H9 (cell line): Measurements from ENCODE around the gene MALSU1. TPM values are rescaled to one million over a fixed set of nuclear protein-coding genes. Genes with fewer than 3 reads are reported as not detected.

Experiments used
- DNase-seq: peaks from one replicate; pipeline ENCODE4 v3.0.0-alpha.2; 2017
- H2AFZ ChIP-seq: one replicate; pipeline ENCODE4 v1.6.1; 2013; ENCODE audit warnings: mild to moderate bottlenecking, low read length, control low read depth, moderate library complexity
- H2AK5ac ChIP-seq: 2 replicates; pipeline ENCODE4 v1.6.1; 2013; ENCODE audit warnings: low read length, control low read depth, mixed read lengths; ENCODE audit not compliant: insufficient read length
- H2BK120ac ChIP-seq: one replicate; pipeline ENCODE4 v1.6.1; 2013; ENCODE audit warnings: low read depth, mild to moderate bottlenecking, low read length, control low read depth, inconsistent platforms; ENCODE audit not compliant: poor library complexity, severe bottlenecking
- H2BK12ac ChIP-seq: 2 replicates; pipeline ENCODE4 v1.6.1; 2013; ENCODE audit warnings: low read length, control low read depth, mixed read lengths, low read depth; ENCODE audit not compliant: insufficient read length
- H2BK15ac ChIP-seq: 2 replicates; pipeline ENCODE4 v1.6.1; 2013; ENCODE audit warnings: low read depth, low read length, control low read depth
- H2BK20ac ChIP-seq: one replicate; pipeline ENCODE4 v1.6.1; 2013; ENCODE audit warnings: low read depth, mild to moderate bottlenecking, low read length, control low read depth, inconsistent platforms; ENCODE audit not compliant: poor library complexity, severe bottlenecking
- H2BK5ac ChIP-seq: 2 replicates; pipeline ENCODE4 v1.6.1; 2013; ENCODE audit warnings: low read length, control low read depth, mixed read lengths; ENCODE audit not compliant: insufficient read length
- H3K14ac ChIP-seq: 2 replicates; pipeline ENCODE4 v1.6.1; 2013; ENCODE audit warnings: low read length, control low read depth; ENCODE audit not compliant: insufficient read depth
- H3K18ac ChIP-seq: 2 replicates; pipeline ENCODE4 v1.6.1; 2013; ENCODE audit warnings: low read depth, mild to moderate bottlenecking, mixed read lengths, low read length, control low read depth; ENCODE audit not compliant: insufficient read length
- H3K23ac ChIP-seq: 2 replicates; pipeline ENCODE4 v1.6.1; 2013; ENCODE audit warnings: low read length, control low read depth, mixed read lengths, low read depth; ENCODE audit not compliant: insufficient read length
- H3K23me2 ChIP-seq: 2 replicates; pipeline ENCODE4 v1.6.1; 2013; ENCODE audit warnings: low read depth, mild to moderate bottlenecking, mixed read lengths, low read length, control low read depth; ENCODE audit not compliant: insufficient read length, poor library complexity, severe bottlenecking
- H3K27ac ChIP-seq: 2 replicates; pipeline ENCODE4 v1.5.1; 2013; ENCODE audit warnings: low read length, control low read depth, mixed read lengths, low read depth; ENCODE audit not compliant: insufficient read length
- H3K27me3 ChIP-seq: 2 replicates; pipeline ENCODE4 v1.6.1; 2013; ENCODE audit warnings: low read length, control low read depth, inconsistent platforms; ENCODE audit not compliant: insufficient read depth
- H3K4ac ChIP-seq: 2 replicates; pipeline ENCODE4 v1.6.1; 2013; ENCODE audit warnings: low read depth, mild to moderate bottlenecking, control low read depth, inconsistent platforms, low read length, moderate library complexity
- H3K4me1 ChIP-seq: 2 replicates; pipeline ENCODE4 v1.6.1; 2013; ENCODE audit warnings: low read length, control low read depth, inconsistent platforms; ENCODE audit not compliant: insufficient read depth
- H3K4me2 ChIP-seq: 2 replicates; pipeline ENCODE4 v1.6.1; 2013; ENCODE audit warnings: low read length, control low read depth, mixed read lengths; ENCODE audit not compliant: insufficient read length, insufficient read depth
- H3K56ac ChIP-seq: 2 replicates; pipeline ENCODE4 v1.6.1; 2013; ENCODE audit warnings: low read depth, mild to moderate bottlenecking, mixed read lengths, low read length, control low read depth; ENCODE audit not compliant: insufficient read length
- H3K79me1 ChIP-seq: 2 replicates; pipeline ENCODE4 v1.6.1; 2013; ENCODE audit warnings: low read depth, mild to moderate bottlenecking, moderate library complexity, low read length, control low read depth, inconsistent platforms; ENCODE audit not compliant: insufficient read depth, poor library complexity, severe bottlenecking
- H3K79me2 ChIP-seq: 2 replicates; pipeline ENCODE4 v1.6.1; 2013; ENCODE audit warnings: low read length, control low read depth, inconsistent platforms; ENCODE audit not compliant: insufficient read depth
- H3K9ac ChIP-seq: 2 replicates; pipeline ENCODE4 v1.6.1; 2013; ENCODE audit warnings: low read length, control low read depth, mixed read lengths; ENCODE audit not compliant: insufficient read length; ENCODE audit errors: extremely low read depth
- H3K9me3 ChIP-seq: one replicate; pipeline ENCODE4 v1.6.1; 2013; ENCODE audit warnings: low read depth, low read length, inconsistent platforms; ENCODE audit not compliant: control insufficient read depth
- H3T11ph ChIP-seq: one replicate; pipeline ENCODE4 v1.6.1; 2013; ENCODE audit warnings: mild to moderate bottlenecking, low read length, control low read depth, inconsistent platforms
- H4K20me1 ChIP-seq: one replicate; pipeline ENCODE4 v1.6.1; 2013; ENCODE audit not compliant: control insufficient read depth, insufficient read length, insufficient read depth
- H4K5ac ChIP-seq: 2 replicates; pipeline ENCODE4 v1.6.1; 2013; ENCODE audit warnings: low read depth, mild to moderate bottlenecking, mixed read lengths, low read length, control low read depth; ENCODE audit not compliant: insufficient read length
- H4K8ac ChIP-seq: replicated peaks from 2 replicates; pipeline ENCODE4 v1.6.1; 2013; ENCODE audit warnings: low read length, control low read depth, mixed read lengths, low read depth; ENCODE audit not compliant: insufficient read length
- H4K91ac ChIP-seq: 2 replicates; pipeline ENCODE4 v1.6.1; 2013; ENCODE audit warnings: low read depth, mild to moderate bottlenecking, moderate library complexity, mixed read lengths, low read length, control low read depth; ENCODE audit not compliant: insufficient read length
- H3K27ac Mint-ChIP-seq, 3 experiments: 2 replicates in 2 of 3; 3 replicates in 1 of 3; pipeline ENCODE4 v1.8.0; 2020 to 2021; ENCODE audit warnings: mixed read lengths in 3 of 3, mild to moderate bottlenecking in 1 of 3, moderate library complexity in 1 of 3
- H3K27me3 Mint-ChIP-seq: 2 replicates; pipeline ENCODE4 v1.8.0; 2021; ENCODE audit warnings: low read depth, mild to moderate bottlenecking, moderate library complexity, mixed read lengths
- H3K36me3 Mint-ChIP-seq, 3 experiments: 2 replicates in 2 of 3; 3 replicates in 1 of 3; pipeline ENCODE4 v1.8.0; 2020 to 2021; ENCODE audit warnings: low read depth in 3 of 3, mixed read lengths in 3 of 3; ENCODE audit not compliant: insufficient read depth in 1 of 3
- H3K4me1 Mint-ChIP-seq, 2 experiments: 2 replicates each; pipeline ENCODE4 v1.8.0; 2020; ENCODE audit warnings: mixed read lengths in 2 of 2
- H3K4me3 Mint-ChIP-seq, 2 experiments: 2 replicates in 1 of 2; 3 replicates in 1 of 2; pipeline ENCODE4 v1.8.0; 2020 to 2021; ENCODE audit warnings: mild to moderate bottlenecking in 2 of 2, mixed read lengths in 2 of 2, moderate library complexity in 1 of 2
- H3K9me3 Mint-ChIP-seq, 2 experiments: 2 replicates in 1 of 2; 3 replicates in 1 of 2; pipeline ENCODE4 v1.8.0; 2020; ENCODE audit warnings: mild to moderate bottlenecking in 2 of 2, mixed read lengths in 2 of 2, moderate library complexity in 1 of 2
- whole genome bisulfite sequencing: extraction: QIAGEN DNeasy Blood & Tissue Kit; methylation state at CpG from one replicate; pipeline ENCODE4 v1.1.7; 2013; ENCODE audit warnings: missing lambda C conversion rate, low lambda C conversion rate, mixed read lengths; ENCODE audit not compliant: insufficient read length; ENCODE audit errors: extremely low coverage; 5-methylcytosine and 5-hydroxymethylcytosine counted together
- total RNA-seq: library from RNA; stranded (reverse); gene quantifications from 2 replicates; pipeline ENCODE4 v1.2.1, GENCODE V29; 2021
- TF ChIP-seq, protein P1 (sequence below): fragments of 200-600 bp; sonication (generic); conservative IDR thresholded peaks from 3 replicates; pipeline ENCODE4 v1.8.0; 2021; ENCODE audit warnings: antibody characterized with exemption, mild to moderate bottlenecking

MALSU1 gene
- total RNA-seq, 1 experiment from 2014 or later: 83.4 TPM

- Histone ChIP-seq H2AFZ (no peak overlapping the region), H3K56ac (no peak overlapping the region), H3K14ac (no peak overlapping the region), H3K79me1 (no peaks in the 10 kb centered on the region), H4K8ac (no peak overlapping the region), H2BK5ac (no peak overlapping the region), H3K18ac (no peak overlapping the region), H3K23ac (no peak overlapping the region), H4K5ac (no peak overlapping the region), H3K27me3 (no peaks in the 10 kb centered on the region), H2BK15ac (no peak overlapping the region), H3K79me2 (no peaks in the 10 kb centered on the region), H3K9me3 (no peaks in the 10 kb centered on the region), H3K4ac (no peak overlapping the region), H3K23me2 (no peaks in the 10 kb centered on the region), H2BK20ac (no peak overlapping the region), H2BK12ac (no peak overlapping the region), H3K27ac (no peak overlapping the region), H4K20me1 (no peaks in the 10 kb centered on the region), H2BK120ac (no peak overlapping the region), H2AK5ac (no peak overlapping the region), H4K91ac (no peak overlapping the region), H3K4me2 (no peak overlapping the region), H3T11ph (no peak overlapping the region), H3K9ac (no peak overlapping the region), H3K4me1 (no peaks in the 10 kb centered on the region)
- Mint-ChIP-seq H3K4me1 (no peaks in the 10 kb centered on the region), H3K27ac (no peak overlapping the region), H3K9me3 (no peaks in the 10 kb centered on the region), H3K27me3 (no peaks in the 10 kb centered on the region), H3K36me3 (no peaks in the 10 kb centered on the region), H3K4me3 (no peak overlapping the region)
- peak; percentile 69 for DNase-seq
- WGBS: no CpG with 5 or more reads among the region's 7 CpGs
- TF ChIP-seq, protein P1, sequence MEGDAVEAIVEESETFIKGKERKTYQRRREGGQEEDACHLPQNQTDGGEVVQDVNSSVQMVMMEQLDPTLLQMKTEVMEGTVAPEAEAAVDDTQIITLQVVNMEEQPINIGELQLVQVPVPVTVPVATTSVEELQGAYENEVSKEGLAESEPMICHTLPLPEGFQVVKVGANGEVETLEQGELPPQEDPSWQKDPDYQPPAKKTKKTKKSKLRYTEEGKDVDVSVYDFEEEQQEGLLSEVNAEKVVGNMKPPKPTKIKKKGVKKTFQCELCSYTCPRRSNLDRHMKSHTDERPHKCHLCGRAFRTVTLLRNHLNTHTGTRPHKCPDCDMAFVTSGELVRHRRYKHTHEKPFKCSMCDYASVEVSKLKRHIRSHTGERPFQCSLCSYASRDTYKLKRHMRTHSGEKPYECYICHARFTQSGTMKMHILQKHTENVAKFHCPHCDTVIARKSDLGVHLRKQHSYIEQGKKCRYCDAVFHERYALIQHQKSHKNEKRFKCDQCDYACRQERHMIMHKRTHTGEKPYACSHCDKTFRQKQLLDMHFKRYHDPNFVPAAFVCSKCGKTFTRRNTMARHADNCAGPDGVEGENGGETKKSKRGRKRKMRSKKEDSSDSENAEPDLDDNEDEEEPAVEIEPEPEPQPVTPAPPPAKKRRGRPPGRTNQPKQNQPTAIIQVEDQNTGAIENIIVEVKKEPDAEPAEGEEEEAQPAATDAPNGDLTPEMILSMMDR: peak; percentile 94
These were observed 37.2 kb upstream of the MALSU1 start for GRCh38 chr7:23261843-23262452.
